ENCODE data around the gene ZNF524.

Gene ZNF524

DNA sequence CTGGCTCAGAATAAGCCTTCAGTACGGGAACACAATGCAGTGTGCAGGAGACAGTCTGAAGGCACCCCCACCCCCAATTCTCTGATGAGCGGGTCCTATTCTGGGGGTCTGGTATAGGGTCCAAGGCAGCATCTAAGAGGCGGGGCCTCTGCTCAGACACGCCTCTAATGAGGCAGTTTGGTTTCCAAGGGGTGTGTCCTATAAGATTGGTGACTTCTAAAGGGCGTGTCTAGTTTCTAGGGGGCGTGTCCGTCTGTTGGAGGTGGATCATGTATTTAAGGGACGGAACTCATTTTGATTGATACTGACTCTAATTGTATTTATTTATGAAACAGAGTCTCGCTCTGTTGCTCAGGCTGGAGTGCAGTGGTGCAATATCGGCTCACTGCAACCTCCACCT, 9.5 kb upstream of the ZNF524 start:
- Mint-ChIP-seq H3K9me3 (no peaks in the 10 kb centered on the region), H3K4me1 (ENCODE audit: low read depth) (peaks cover 5% of the 10 kb centered on the region)

DNA sequence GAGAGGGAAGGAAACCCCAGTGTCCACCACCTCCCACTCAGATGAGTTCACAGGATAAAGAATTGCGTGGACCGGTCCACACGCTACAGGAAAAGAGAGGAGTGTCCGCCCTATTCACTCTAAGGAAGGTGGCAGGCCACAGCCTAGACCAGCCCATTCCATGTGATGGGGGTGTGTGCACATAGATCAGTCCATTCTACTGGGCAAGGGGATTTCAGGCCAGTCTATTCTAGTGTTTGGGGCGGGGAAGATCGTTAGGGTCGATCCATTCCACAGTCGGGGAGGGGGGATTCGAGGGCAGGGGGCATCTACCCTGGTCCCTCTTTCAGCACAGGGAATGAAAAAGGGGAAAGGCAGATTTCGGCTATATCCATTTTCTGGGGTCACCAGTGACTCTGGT, 8.5 kb upstream of the ZNF524 start:
- Mint-ChIP-seq H3K36me3 (ENCODE audit: low read depth) (peaks cover 31% of the 10 kb centered on the region), H3K4me1 (ENCODE audit: low read depth) (peaks cover 5% of the 10 kb centered on the region), H3K27ac (peak overlapping the region; percentile 57), H3K9me3 (no peaks in the 10 kb centered on the region), H3K4me3 (no peak overlapping the region), H3K27me3 (ENCODE audit: low read depth) (peaks cover 9% of the 10 kb centered on the region)

More for the DNA sequence above, 9.5 kb upstream of the ZNF524 start:
- peaks cover 22% of the 10 kb centered on the region for H3K36me3 Mint-ChIP-seq (ENCODE audit: low read depth)
- no peak overlapping the region for H3K4me3 Mint-ChIP-seq
- no peak overlapping the region for H3K27ac Mint-ChIP-seq
- H3K27me3 Mint-ChIP-seq (ENCODE audit: low read depth) = peaks cover 19% of the 10 kb centered on the region

DNA sequence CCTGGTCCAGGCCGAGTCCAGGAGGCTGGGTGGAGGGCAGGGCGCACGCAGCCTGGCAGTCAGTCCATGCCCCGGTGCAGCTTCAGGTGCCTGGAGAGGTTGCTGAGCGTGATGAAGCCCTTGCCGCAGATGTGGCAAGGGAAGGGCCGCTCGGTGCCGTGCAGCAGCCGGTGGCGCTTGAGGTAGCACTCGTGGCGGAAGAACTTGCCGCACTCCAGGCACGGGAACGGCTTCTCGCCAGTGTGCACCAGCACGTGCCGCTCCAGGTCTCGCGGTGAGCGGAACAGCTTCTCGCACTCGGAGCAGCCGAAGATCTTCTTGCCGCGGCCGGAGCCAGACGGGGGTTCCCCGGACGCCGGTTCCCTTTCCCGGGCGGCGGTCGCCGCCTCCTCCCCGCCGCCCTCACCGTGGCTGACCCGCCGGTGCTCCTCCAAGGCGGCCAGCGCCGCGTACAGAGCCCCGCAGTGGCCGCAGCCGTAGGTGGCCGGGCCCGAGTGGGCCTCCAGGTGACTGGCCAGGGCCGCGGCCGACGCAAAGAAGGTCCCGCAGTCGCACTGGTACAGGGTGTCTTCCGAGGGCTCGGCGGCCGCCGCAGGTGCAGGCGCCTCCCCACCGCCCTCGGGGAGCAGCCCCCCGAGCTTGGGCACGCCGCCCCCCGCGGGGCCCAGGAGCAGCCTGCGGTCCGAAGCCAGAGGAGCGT, 7.5 kb upstream of the ZNF524 start:
- peaks cover 32% of the 10 kb centered on the region for H3K36me3 Mint-ChIP-seq (ENCODE audit: low read depth)
- no peaks in the 10 kb centered on the region for H3K9me3 Mint-ChIP-seq
- H3K4me1 Mint-ChIP-seq (ENCODE audit: low read depth) = no peaks in the 10 kb centered on the region
- no peaks in the 10 kb centered on the region for H3K27me3 Mint-ChIP-seq (ENCODE audit: low read depth)
- no peak overlapping the region for H3K4me3 Mint-ChIP-seq
- H3K27ac Mint-ChIP-seq = no peak overlapping the region

DNA sequence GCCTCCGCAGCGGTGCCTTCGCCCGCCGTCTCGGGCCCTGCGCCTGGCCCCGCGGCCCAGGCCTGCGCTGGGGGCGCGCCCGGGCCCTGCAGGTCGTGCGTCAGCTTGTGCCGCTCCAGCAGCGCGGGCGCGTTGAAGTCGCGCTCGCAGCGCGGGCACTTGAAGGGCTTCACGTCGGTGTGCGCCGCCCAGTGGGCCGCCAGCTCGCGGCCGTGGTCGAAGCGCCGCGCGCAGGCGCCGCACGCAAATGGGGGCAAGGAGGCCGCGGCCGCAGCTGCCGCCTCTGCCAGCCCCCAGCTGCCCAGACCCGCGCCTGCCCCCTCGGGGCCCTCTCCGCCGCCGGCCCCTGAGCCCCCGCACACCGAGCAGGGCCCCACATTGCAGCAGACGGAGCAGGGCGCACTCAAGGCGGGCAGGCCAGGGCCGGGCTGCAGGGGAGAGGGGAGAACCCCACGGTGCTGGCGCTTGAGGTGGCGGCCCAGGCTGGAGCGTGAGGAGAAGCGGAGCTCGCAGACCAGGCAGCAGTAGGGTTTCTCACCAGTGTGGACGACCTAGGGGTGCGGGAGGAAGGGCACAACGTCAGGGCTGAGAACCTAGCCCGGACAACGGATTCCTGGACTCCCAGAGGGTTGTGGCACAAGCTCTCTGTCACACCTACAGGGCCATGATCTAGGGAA, 6.9 kb upstream of the ZNF524 start:
- H3K9me3 Mint-ChIP-seq = no peaks in the 10 kb centered on the region
- H3K27ac Mint-ChIP-seq = no peak overlapping the region
- no peaks in the 10 kb centered on the region for H3K27me3 Mint-ChIP-seq (ENCODE audit: low read depth)
- H3K4me3 Mint-ChIP-seq = no peak overlapping the region
- H3K4me1 Mint-ChIP-seq (ENCODE audit: low read depth) = no peaks in the 10 kb centered on the region
- peaks cover 34% of the 10 kb centered on the region for H3K36me3 Mint-ChIP-seq (ENCODE audit: low read depth)

- Mint-ChIP-seq H3K4me3 (no peak overlapping the region), H3K27me3 (ENCODE audit: low read depth) (no peaks in the 10 kb centered on the region), H3K36me3 (ENCODE audit: low read depth) (peaks cover 37% of the 10 kb centered on the region), H3K9me3 (no peaks in the 10 kb centered on the region), H3K27ac (no peak overlapping the region), H3K4me1 (ENCODE audit: low read depth) (peaks cover 5% of the 10 kb centered on the region)
These were observed 5.0 kb upstream of the ZNF524 start for GRCh38 chr19:55594996-55595545.

GRCh38 chr19:55596304-55596703, 3.8 kb upstream of the ZNF524 start:
- H3K36me3 Mint-ChIP-seq (ENCODE audit: low read depth) = peaks cover 34% of the 10 kb centered on the region
- H3K27ac Mint-ChIP-seq = no peak overlapping the region
- H3K27me3 Mint-ChIP-seq (ENCODE audit: low read depth) = no peaks in the 10 kb centered on the region
- no peak overlapping the region for H3K4me3 Mint-ChIP-seq
- H3K4me1 Mint-ChIP-seq (ENCODE audit: low read depth) = peaks cover 10% of the 10 kb centered on the region
- no peaks in the 10 kb centered on the region for H3K9me3 Mint-ChIP-seq

DNA sequence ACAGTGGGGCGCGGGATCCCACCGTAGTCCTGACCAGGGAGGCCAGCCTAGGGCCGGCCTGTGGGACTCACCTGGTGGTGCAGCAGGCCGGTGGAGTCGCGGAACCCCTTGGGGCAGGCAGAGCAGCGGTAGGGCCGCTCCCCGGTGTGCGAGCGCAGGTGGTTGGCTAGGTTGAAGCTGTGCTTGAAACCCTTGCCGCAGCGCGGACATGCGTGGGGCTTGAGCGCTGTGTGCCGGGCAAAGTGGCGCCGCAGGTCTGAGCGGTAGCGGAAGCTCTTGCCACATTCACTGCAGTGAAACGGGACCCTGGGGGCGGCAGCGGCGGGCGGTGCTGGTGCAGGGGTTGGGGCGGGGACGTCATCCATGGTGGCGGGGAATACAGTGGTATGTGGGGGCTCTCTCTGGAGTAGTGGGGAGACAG, 2.6 kb upstream of the ZNF524 start:
- Mint-ChIP-seq H3K27me3 (ENCODE audit: low read depth) (no peaks in the 10 kb centered on the region), H3K9me3 (no peaks in the 10 kb centered on the region), H3K4me1 (ENCODE audit: low read depth) (peaks cover 13% of the 10 kb centered on the region), H3K36me3 (ENCODE audit: low read depth) (peaks cover 29% of the 10 kb centered on the region), H3K4me3 (no peak overlapping the region), H3K27ac (no peak overlapping the region)

GRCh38 chr19:55598034-55598433, 2.1 kb upstream of the ZNF524 start:
- Mint-ChIP-seq H3K36me3 (ENCODE audit: low read depth) (peaks cover 29% of the 10 kb centered on the region), H3K4me1 (ENCODE audit: low read depth) (peaks cover 13% of the 10 kb centered on the region), H3K9me3 (no peaks in the 10 kb centered on the region), H3K27ac (no peak overlapping the region), H3K27me3 (ENCODE audit: low read depth) (no peaks in the 10 kb centered on the region), H3K4me3 (no peak overlapping the region)

DNA sequence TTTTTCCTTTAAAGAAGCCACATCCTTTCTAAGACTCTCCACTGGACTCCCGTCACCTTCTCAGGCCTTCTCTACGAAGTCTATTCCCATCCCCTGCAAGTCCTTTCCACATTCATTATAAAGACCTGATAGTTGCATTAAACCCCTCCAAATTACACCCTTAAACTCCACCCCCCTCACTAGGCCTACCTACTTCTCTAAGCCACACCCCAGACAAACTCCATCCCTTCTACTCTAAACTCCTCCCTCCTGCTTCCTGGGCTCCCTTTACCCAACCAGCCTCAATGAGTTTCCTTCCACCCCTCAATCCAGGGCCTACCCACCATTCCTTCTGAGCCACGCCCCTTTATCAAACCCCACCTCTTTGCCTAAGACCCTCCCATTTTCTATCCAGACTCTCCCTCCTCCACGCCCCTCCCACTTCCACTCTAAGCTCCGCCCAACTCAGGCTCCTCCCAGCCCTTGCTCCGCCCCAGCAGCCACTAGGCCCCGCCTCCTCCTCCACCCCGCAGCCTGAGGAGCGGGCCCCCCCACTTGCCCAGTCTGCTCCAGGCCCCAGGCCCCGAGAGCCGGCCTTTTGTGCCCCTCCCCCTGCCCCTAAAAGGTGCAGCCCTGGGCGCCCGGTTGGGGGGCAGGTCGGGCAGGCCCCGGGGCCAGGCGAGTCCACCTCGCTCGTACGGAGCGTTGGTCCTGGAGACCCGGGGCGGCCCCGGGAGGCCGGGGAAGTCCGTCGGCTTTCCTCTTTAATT, 1.2 kb upstream of the ZNF524 start:
- Mint-ChIP-seq H3K9me3 (no peaks in the 10 kb centered on the region), H3K4me1 (ENCODE audit: low read depth) (peaks cover 15% of the 10 kb centered on the region), H3K27me3 (ENCODE audit: low read depth) (no peaks in the 10 kb centered on the region), H3K27ac (peak overlapping the region; percentile 97), H3K36me3 (ENCODE audit: low read depth) (peaks cover 26% of the 10 kb centered on the region), H3K4me3 (peak overlapping the region; percentile 92)

DNA sequence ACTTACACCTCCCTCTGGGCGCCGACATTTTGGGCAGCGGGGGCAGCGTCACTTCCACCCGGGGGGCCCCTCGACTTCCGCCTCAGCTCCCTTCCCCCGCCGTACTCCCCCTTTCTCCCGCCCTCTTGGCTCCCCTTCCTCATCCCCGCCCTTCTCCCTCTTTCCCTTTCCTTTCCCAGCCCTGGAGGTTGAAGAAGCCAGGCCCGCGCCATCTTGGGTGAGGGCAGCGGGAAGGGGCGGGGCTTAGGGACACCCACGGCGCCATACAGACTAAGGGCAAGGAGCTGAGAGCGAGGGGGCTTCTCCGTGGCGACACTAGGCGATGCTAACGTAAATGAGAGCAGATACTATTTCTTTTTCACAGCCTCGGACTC, 633 bp upstream of the ZNF524 start, which contains the start of gene FIZ1:
FIZ1 (minus strand) TSS at position 50 of the 374 bp plus-strand sequence. CDS start 1,652 bp downstream, outside the sequence.
- Mint-ChIP-seq H3K36me3 (ENCODE audit: low read depth) (peaks cover 26% of the 10 kb centered on the region), H3K9me3 (no peaks in the 10 kb centered on the region), H3K4me1 (ENCODE audit: low read depth) (peaks cover 16% of the 10 kb centered on the region), H3K27me3 (ENCODE audit: low read depth) (no peaks in the 10 kb centered on the region), H3K27ac (peak within 1 kb of the TSS; percentile 97), H3K4me3 (peak within 1 kb of the TSS; percentile 92)

GRCh38 chr19:55600662-55601028, 557 bp downstream of the ZNF524 start:
- no peaks in the 10 kb centered on the region for H3K27me3 Mint-ChIP-seq (ENCODE audit: low read depth)
- peak overlapping the region; percentile 87 for H3K4me3 Mint-ChIP-seq
- peaks cover 21% of the 10 kb centered on the region for H3K4me1 Mint-ChIP-seq (ENCODE audit: low read depth)
- H3K27ac Mint-ChIP-seq = peak overlapping the region; percentile 85
- peaks cover 16% of the 10 kb centered on the region for H3K36me3 Mint-ChIP-seq (ENCODE audit: low read depth)
- no peaks in the 10 kb centered on the region for H3K9me3 Mint-ChIP-seq

DNA sequence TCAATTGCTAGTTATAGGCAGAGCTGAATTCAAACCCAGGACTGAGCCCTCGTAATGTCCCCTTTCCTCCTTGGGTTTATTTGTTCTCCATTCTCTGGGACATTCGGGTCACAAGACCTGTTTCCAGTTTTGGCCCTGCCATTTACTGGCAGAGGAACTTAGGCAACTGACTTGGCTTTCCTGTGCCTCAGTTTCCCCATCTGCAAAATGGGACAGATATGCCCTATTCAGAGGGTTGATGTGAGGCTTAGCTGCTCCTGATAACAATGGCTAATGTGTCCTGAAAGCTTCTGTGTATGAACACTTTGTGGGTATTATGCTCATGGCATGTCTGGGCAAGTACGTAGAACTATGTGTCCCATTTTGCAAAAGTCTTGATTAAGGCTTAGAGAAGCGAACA, 996 bp downstream of the ZNF524 start:
- Mint-ChIP-seq H3K36me3 (ENCODE audit: low read depth) (peaks cover 12% of the 10 kb centered on the region), H3K27me3 (ENCODE audit: low read depth) (no peaks in the 10 kb centered on the region), H3K4me1 (ENCODE audit: low read depth) (peaks cover 24% of the 10 kb centered on the region), H3K4me3 (peak overlapping the region; percentile 87), H3K9me3 (no peaks in the 10 kb centered on the region), H3K27ac (peak overlapping the region; percentile 85)

DNA sequence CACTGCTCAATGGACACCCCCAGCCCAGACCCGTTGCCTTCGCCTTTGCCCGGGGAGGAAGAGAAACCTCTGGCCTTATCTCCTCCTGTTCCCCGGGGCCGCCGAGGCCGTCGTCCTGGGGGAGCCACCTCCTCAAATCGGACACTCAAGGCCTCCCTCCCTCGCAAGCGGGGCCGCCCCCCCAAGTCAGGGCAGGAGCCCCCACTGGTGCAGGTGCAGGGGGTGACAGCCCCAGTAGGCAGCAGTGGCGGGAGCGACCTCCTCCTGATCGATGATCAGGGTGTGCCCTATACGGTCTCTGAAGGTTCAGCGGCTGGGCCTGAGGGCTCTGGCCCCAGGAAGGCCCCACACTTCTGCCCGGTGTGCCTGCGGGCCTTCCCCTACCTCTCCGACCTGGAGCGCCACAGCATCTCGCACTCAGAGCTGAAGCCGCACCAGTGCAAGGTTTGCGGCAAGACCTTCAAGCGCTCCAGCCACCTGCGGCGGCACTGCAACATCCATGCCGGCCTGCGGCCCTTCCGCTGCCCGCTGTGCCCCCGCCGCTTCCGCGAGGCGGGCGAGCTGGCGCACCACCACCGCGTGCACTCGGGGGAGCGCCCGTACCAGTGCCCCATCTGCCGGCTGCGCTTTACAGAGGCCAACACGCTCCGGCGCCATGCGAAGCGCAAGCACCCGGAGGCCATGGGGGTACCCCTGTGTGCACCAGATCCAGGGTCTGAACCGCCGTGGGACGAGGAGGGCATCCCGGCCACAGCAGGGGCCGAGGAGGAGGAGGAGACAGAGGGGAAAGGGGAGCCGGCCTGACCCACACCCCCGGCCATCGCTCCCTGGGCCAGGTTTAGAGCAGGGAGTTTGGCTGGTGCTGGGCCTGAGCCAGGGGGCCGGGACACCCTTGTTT, 2.3 kb downstream of the ZNF524 start:
- Mint-ChIP-seq H3K9me3 (no peaks in the 10 kb centered on the region), H3K4me3 (peak overlapping the region; percentile 87), H3K4me1 (ENCODE audit: low read depth) (peaks cover 35% of the 10 kb centered on the region), H3K27ac (no peak overlapping the region), H3K36me3 (ENCODE audit: low read depth) (peaks cover 9% of the 10 kb centered on the region), H3K27me3 (ENCODE audit: low read depth) (no peaks in the 10 kb centered on the region)

GRCh38 chr19:55603115-55603514, 3.0 kb downstream of the ZNF524 start:
- Mint-ChIP-seq H3K36me3 (ENCODE audit: low read depth) (peaks cover 9% of the 10 kb centered on the region), H3K27ac (no peak overlapping the region), H3K27me3 (ENCODE audit: low read depth) (no peaks in the 10 kb centered on the region), H3K4me1 (ENCODE audit: low read depth) (peaks cover 39% of the 10 kb centered on the region), H3K4me3 (peak overlapping the region; percentile 36), H3K9me3 (no peaks in the 10 kb centered on the region)
